MM.1S (cell line): Measurements from ENCODE around the gene HYAL4.

ENCODE experiments used
- DNase-seq: peaks from one replicate; pipeline ENCODE4 v3.0.0-alpha.2; 2015
- H2AFZ ChIP-seq: fragments of 300-600 bp; sonication (generic); 2 replicates; pipeline ENCODE4 v1.6.0; 2016; ENCODE audit warnings: antibody characterized with exemption, low read length
- H3F3A ChIP-seq: fragments of 300-600 bp; sonication (generic); 2 replicates; pipeline ENCODE4 v1.6.1; 2016; ENCODE audit warnings: mild to moderate bottlenecking, antibody characterized with exemption, low read length, moderate library complexity, mixed read lengths; ENCODE audit not compliant: insufficient read depth
- H3K27ac ChIP-seq: fragments of 300-600 bp; sonication (generic); 2 replicates; pipeline ENCODE4 v1.5.1; 2016; ENCODE audit warnings: mild to moderate bottlenecking, low read length
- H3K27me3 ChIP-seq: fragments of 300-600 bp; sonication (generic); replicated peaks from 2 replicates; pipeline ENCODE4 v1.6.0; 2016; ENCODE audit warnings: low read length; ENCODE audit not compliant: insufficient read depth
- H3K36me3 ChIP-seq: fragments of 300-600 bp; sonication (generic); replicated peaks from 2 replicates; pipeline ENCODE4 v1.6.1; 2016; ENCODE audit warnings: mild to moderate bottlenecking, low read length, mixed read lengths; ENCODE audit not compliant: insufficient read depth
- H3K4me1 ChIP-seq: fragments of 300-600 bp; sonication (generic); 2 replicates; pipeline ENCODE4 v1.6.1; 2016; ENCODE audit warnings: low read length, mixed read lengths
- H3K4me2 ChIP-seq: fragments of 300-600 bp; sonication (generic); 2 replicates; pipeline ENCODE4 v1.6.0; 2016; ENCODE audit warnings: low read depth, low read length
- H3K4me3 ChIP-seq: fragments of 300-600 bp; sonication (generic); 2 replicates; pipeline ENCODE4 v1.5.1; 2016; ENCODE audit warnings: low read length, mixed read lengths
- H3K79me2 ChIP-seq: fragments of 300-600 bp; sonication (generic); 2 replicates; pipeline ENCODE4 v1.6.1; 2016; ENCODE audit warnings: mixed run types, low read length, mixed read lengths
- H3K9ac ChIP-seq: fragments of 300-600 bp; sonication (generic); 2 replicates; pipeline ENCODE4 v1.6.1; 2016; ENCODE audit warnings: low read length, mixed read lengths
- H3K9me2 ChIP-seq: fragments of 300-600 bp; sonication (generic); replicated peaks from 2 replicates; pipeline ENCODE4 v1.6.1; 2016; ENCODE audit warnings: mild to moderate bottlenecking, low read length, mixed read lengths; ENCODE audit not compliant: insufficient read depth
- H3K9me3 ChIP-seq: fragments of 300-600 bp; sonication (generic); replicated peaks from 2 replicates; pipeline ENCODE4 v1.6.1; 2016; ENCODE audit warnings: mild to moderate bottlenecking, low read length, mixed read lengths; ENCODE audit not compliant: insufficient read depth
- H4K20me1 ChIP-seq: fragments of 300-600 bp; sonication (generic); 2 replicates; pipeline ENCODE4 v1.6.1; 2016; ENCODE audit warnings: mild to moderate bottlenecking, low read length, moderate library complexity, mixed read lengths; ENCODE audit not compliant: insufficient read depth
- EZH2 ChIP-seq: fragments of 300-600 bp; sonication (generic); optimal IDR thresholded peaks from 2 replicates; pipeline ENCODE3; 2017; ENCODE audit warnings: low read depth, mild to moderate bottlenecking, antibody characterized with exemption, low read length, mixed read lengths
- EZH2phosphoT487 ChIP-seq: fragments of 300-600 bp; sonication (generic); IDR thresholded peaks from 2 replicates; pipeline ENCODE4 v1.6.1; 2018; ENCODE audit warnings: antibody characterized with exemption, low read length
- TF ChIP-seq, protein P1 (sequence below): fragments of 300-600 bp; sonication (generic); IDR thresholded peaks from 2 replicates; pipeline ENCODE4 v1.5.1; 2016; ENCODE audit warnings: antibody characterized with exemption, low read length, mixed read lengths

HYAL4 gene

DNA sequence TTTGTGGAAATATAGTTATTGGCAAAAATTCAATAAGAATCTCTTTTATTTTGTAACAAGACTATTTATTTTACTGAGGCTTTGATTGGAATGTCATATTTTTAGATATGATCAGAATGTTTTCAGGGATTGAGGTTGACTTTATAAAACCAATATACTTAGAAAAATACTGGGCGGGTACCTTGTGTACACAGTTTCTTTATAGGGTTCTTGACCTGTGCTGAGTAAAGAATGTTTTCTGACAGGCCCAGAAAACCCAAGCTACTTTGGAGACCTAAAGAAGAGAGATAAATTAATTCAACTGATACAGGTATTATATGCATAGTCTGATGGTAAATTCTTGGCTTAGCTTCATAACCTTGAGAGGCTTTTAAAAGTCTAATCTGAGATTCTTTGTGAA, 56.1 kb downstream of the HYAL4 start:
- no peak for DNase-seq
- Histone ChIP-seq H3K27ac (no peak overlapping the region), H4K20me1 (no peaks in the 10 kb centered on the region)

DNA sequence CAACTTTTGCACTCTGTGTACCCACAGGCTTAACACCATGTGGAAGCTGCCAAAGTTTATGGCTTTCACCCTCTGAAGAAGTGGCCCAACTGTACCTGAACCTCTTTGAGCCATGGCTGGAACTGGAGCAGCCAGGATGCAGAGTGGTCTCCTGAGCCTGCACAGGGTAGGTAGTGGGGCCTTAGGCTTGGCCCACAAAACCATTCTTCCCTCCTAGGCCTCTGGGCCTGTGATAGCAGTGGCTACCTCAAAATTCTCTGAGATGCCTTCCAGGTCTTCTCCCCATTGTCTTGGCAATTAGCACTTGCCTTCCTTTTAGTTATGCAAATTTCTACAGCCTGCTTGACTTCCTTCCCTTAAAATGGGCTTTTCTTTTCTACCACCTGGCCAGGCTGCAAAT, 60.7 kb downstream of the HYAL4 start:
- Histone ChIP-seq H3F3A (no peaks in the 10 kb centered on the region), H3K9me2 (no peaks in the 10 kb centered on the region), H3K27ac (no peak overlapping the region), H3K9me3 (no peaks in the 10 kb centered on the region), H4K20me1 (no peaks in the 10 kb centered on the region), H3K4me2 (no peak overlapping the region), H3K27me3 (no peaks in the 10 kb centered on the region), H2AFZ (no peak overlapping the region), H3K79me2 (no peaks in the 10 kb centered on the region), H3K9ac (no peak overlapping the region), H3K4me1 (peaks cover 13% of the 10 kb centered on the region), H3K4me3 (no peak overlapping the region), H3K36me3 (no peaks in the 10 kb centered on the region)
- TF ChIP-seq EZH2phosphoT487 (no peak), EZH2 (no peak)
- TF ChIP-seq, protein P1, sequence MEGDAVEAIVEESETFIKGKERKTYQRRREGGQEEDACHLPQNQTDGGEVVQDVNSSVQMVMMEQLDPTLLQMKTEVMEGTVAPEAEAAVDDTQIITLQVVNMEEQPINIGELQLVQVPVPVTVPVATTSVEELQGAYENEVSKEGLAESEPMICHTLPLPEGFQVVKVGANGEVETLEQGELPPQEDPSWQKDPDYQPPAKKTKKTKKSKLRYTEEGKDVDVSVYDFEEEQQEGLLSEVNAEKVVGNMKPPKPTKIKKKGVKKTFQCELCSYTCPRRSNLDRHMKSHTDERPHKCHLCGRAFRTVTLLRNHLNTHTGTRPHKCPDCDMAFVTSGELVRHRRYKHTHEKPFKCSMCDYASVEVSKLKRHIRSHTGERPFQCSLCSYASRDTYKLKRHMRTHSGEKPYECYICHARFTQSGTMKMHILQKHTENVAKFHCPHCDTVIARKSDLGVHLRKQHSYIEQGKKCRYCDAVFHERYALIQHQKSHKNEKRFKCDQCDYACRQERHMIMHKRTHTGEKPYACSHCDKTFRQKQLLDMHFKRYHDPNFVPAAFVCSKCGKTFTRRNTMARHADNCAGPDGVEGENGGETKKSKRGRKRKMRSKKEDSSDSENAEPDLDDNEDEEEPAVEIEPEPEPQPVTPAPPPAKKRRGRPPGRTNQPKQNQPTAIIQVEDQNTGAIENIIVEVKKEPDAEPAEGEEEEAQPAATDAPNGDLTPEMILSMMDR = no peak
- no peak for DNase-seq

More for the DNA sequence above, 56.1 kb downstream of the HYAL4 start:
- H3K79me2 ChIP-seq = no peaks in the 10 kb centered on the region
- no peak overlapping the region for H3K4me2 ChIP-seq
- no peak for TF ChIP-seq EZH2phosphoT487
- TF ChIP-seq EZH2 = no peak
- TF ChIP-seq, protein P1 = no peak
- no peaks in the 10 kb centered on the region for H3K36me3 ChIP-seq
- no peaks in the 10 kb centered on the region for H3F3A ChIP-seq
- H3K27me3 ChIP-seq = no peaks in the 10 kb centered on the region
- H3K4me1 ChIP-seq = no peaks in the 10 kb centered on the region
- H3K4me3 ChIP-seq = no peak overlapping the region
- H2AFZ ChIP-seq = no peak overlapping the region
- no peaks in the 10 kb centered on the region for H3K9me3 ChIP-seq
- H3K9ac ChIP-seq = no peak overlapping the region
- no peaks in the 10 kb centered on the region for H3K9me2 ChIP-seq

- Histone ChIP-seq H3F3A (no peaks in the 10 kb centered on the region), H3K79me2 (no peaks in the 10 kb centered on the region), H3K9me2 (no peaks in the 10 kb centered on the region), H3K9me3 (no peaks in the 10 kb centered on the region), H3K4me2 (no peak overlapping the region), H3K4me1 (no peaks in the 10 kb centered on the region), H3K36me3 (no peaks in the 10 kb centered on the region), H4K20me1 (no peaks in the 10 kb centered on the region), H2AFZ (no peak overlapping the region), H3K27me3 (no peaks in the 10 kb centered on the region), H3K9ac (no peak overlapping the region), H3K27ac (no peak overlapping the region), H3K4me3 (no peak overlapping the region)
- TF ChIP-seq EZH2 = no peak
- no peak for TF ChIP-seq EZH2phosphoT487
- TF ChIP-seq, protein P1 = peak; percentile 61
- peak; percentile 39 for DNase-seq
Observed at GRCh38 chr7:123916240-123916724, 71.3 kb downstream of the HYAL4 start.
